Smooth muscle cell (in vitro differentiated cells): Measurements from ENCODE around the gene CDC42BPG. TPM values are rescaled to one million over a fixed set of nuclear protein-coding genes. Genes with fewer than 3 reads are reported as not detected.
A peak's percentile ranks its signal among the peaks of the same experiment; 100 is the strongest.

Experiments
- DNase-seq: peaks from one replicate; lab custom pipeline; 2025; ENCODE audit not compliant: unreplicated experiment; lab: John Stamatoyannopoulos, UW
- H2AFZ ChIP-seq: fragments of 200-600 bp; sonication (generic); 2 replicates; pipeline ENCODE4 v1.6.0; 2016; ENCODE audit warnings: antibody characterized with exemption, low read depth, mild to moderate bottlenecking
- H3F3A ChIP-seq: fragments of 200-600 bp; sonication (generic); 2 replicates; pipeline ENCODE4 v1.6.0; 2017; ENCODE audit warnings: antibody characterized with exemption, low read depth
- H3K27ac ChIP-seq: fragments of 200-600 bp; sonication (generic); 2 replicates; pipeline ENCODE4 v1.5.1; 2016; ENCODE audit warnings: low read depth, mild to moderate bottlenecking
- H3K27me3 ChIP-seq: fragments of 200-600 bp; sonication (generic); 2 replicates; pipeline ENCODE4 v1.6.1; 2016; ENCODE audit warnings: low read depth, mild to moderate bottlenecking
- H3K36me3 ChIP-seq: fragments of 200-600 bp; sonication (generic); 2 replicates; pipeline ENCODE4 v1.5.1; 2016; ENCODE audit warnings: low read depth
- H3K4me1 ChIP-seq: fragments of 200-600 bp; sonication (generic); 2 replicates; pipeline ENCODE4 v1.5.1; 2016; ENCODE audit warnings: low read depth
- H3K4me2 ChIP-seq: fragments of 200-600 bp; sonication (generic); 2 replicates; pipeline ENCODE4 v1.6.0; 2016; ENCODE audit warnings: mild to moderate bottlenecking
- H3K4me3 ChIP-seq: fragments of 200-600 bp; sonication (generic); 2 replicates; pipeline ENCODE4 v1.5.1; 2016; ENCODE audit warnings: mild to moderate bottlenecking
- H3K79me2 ChIP-seq: fragments of 200-600 bp; sonication (generic); 2 replicates; pipeline ENCODE4 v1.6.0; 2016; ENCODE audit warnings: low read depth, mild to moderate bottlenecking
- H3K9ac ChIP-seq: fragments of 200-600 bp; sonication (generic); 2 replicates; pipeline ENCODE4 v1.6.0; 2016; ENCODE audit warnings: low read depth
- H3K9me3 ChIP-seq: fragments of 200-600 bp; sonication (generic); replicated peaks from 2 replicates; pipeline ENCODE4 v1.5.1; 2016; ENCODE audit warnings: low read depth
- H4K20me1 ChIP-seq: fragments of 200-600 bp; sonication (generic); 2 replicates; pipeline ENCODE4 v1.6.0; 2016; ENCODE audit warnings: low read depth
- WGBS: methylation state at CpG from one replicate; pipeline ENCODE4 v1.1.7; 2016; ENCODE audit warnings: low lambda C conversion rate; 5-methylcytosine and 5-hydroxymethylcytosine counted together
- polyA plus RNA-seq: library from polyadenylated mRNA; unstranded; fragments of >200 nt; fragmentation: Nextera tagmentation; extraction: Ambion mirVana; gene quantifications from 2 replicates; pipeline ENCODE4 v1.2.1, GENCODE V29; 2016
- total RNA-seq: library from RNA; depleted of rRNA; stranded (reverse); fragments of >200 nt; gene quantifications from 2 replicates; pipeline ENCODE4 v1.2.3, GENCODE V29; 2014
- TF ChIP-seq, protein P1 (sequence below): fragments of 200-600 bp; sonication (generic); IDR thresholded peaks from 2 replicates; pipeline ENCODE4 v1.5.1; 2017; ENCODE audit warnings: borderline replicate concordance, mild to moderate bottlenecking, antibody characterized with exemption; ENCODE audit not compliant: insufficient read depth, poor library complexity, severe bottlenecking

The CDC42BPG gene
- total and polyA plus RNA-seq, 2 experiments from 2014 or later: 1.7 to 4.7 TPM

DNA sequence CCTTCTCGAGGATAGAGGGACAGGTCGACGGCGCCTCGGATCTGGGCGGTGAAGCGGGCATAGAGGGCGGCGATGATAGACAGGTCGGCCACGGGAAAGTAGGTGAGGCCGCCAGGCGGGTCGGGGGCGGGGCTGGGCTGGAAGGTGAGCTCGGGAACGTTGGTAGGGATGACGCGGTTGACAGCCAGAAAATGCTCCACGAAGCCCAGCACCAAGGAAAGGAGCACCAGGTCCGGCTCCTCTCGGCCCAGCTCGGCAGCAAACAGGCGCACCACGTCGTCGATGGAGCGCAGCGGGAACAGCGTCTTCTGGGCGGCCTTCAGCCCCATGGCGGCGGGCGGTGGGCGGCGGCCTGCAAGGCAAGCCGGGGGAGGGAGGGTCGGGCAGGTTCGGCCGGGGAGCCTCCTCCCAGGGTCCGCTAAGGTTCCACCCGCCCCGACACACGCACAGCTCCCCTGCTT, 34.6 kb downstream of the CDC42BPG start:
- TF ChIP-seq, protein P1, sequence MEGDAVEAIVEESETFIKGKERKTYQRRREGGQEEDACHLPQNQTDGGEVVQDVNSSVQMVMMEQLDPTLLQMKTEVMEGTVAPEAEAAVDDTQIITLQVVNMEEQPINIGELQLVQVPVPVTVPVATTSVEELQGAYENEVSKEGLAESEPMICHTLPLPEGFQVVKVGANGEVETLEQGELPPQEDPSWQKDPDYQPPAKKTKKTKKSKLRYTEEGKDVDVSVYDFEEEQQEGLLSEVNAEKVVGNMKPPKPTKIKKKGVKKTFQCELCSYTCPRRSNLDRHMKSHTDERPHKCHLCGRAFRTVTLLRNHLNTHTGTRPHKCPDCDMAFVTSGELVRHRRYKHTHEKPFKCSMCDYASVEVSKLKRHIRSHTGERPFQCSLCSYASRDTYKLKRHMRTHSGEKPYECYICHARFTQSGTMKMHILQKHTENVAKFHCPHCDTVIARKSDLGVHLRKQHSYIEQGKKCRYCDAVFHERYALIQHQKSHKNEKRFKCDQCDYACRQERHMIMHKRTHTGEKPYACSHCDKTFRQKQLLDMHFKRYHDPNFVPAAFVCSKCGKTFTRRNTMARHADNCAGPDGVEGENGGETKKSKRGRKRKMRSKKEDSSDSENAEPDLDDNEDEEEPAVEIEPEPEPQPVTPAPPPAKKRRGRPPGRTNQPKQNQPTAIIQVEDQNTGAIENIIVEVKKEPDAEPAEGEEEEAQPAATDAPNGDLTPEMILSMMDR: no peak

GRCh38 chr11:64805481-64805880, 39.0 kb downstream of the CDC42BPG start:
- DNase-seq: no peak
- Histone ChIP-seq H3F3A (peaks cover 7% of the 10 kb centered on the region), H3K79me2 (no peaks in the 10 kb centered on the region), H4K20me1 (peaks cover 3% of the 10 kb centered on the region), H3K4me2 (no peak overlapping the region), H3K27me3 (no peaks in the 10 kb centered on the region), H3K27ac (no peak overlapping the region), H3K9me3 (no peaks in the 10 kb centered on the region), H3K9ac (no peak overlapping the region), H3K4me3 (no peak overlapping the region), H3K4me1 (peaks cover 19% of the 10 kb centered on the region), H2AFZ (no peak overlapping the region), H3K36me3 (no peaks in the 10 kb centered on the region)
- TF ChIP-seq, protein P1: no peak
- 98% methylated on average over 9 of the region's 9 CpGs for WGBS

More for the DNA sequence above, 34.6 kb downstream of the CDC42BPG start:
- peaks cover 6% of the 10 kb centered on the region for H3K4me1 ChIP-seq
- H3K36me3 ChIP-seq: no peaks in the 10 kb centered on the region
- no peak overlapping the region for H3K27ac ChIP-seq
- no peak for DNase-seq
- H3K79me2 ChIP-seq: no peaks in the 10 kb centered on the region
- WGBS: 3% methylated on average over 36 of the region's 44 CpGs
- H2AFZ ChIP-seq: peak overlapping the region; percentile 86
- no peaks in the 10 kb centered on the region for H3F3A ChIP-seq
- H3K4me3 ChIP-seq: peak overlapping the region; percentile 85
- H3K27me3 ChIP-seq: no peaks in the 10 kb centered on the region
- H3K4me2 ChIP-seq: peak overlapping the region; percentile 94
- no peaks in the 10 kb centered on the region for H3K9me3 ChIP-seq
- peaks cover 3% of the 10 kb centered on the region for H4K20me1 ChIP-seq
- peak overlapping the region; percentile 31 for H3K9ac ChIP-seq

- H3K4me3 ChIP-seq: no peak overlapping the region
- peaks cover 3% of the 10 kb centered on the region for H4K20me1 ChIP-seq
- no peak overlapping the region for H3K9ac ChIP-seq
- DNase-seq: no peak
- no peaks in the 10 kb centered on the region for H3K27me3 ChIP-seq
- 94% methylated on average over 41 of the region's 41 CpGs for WGBS
- H3F3A ChIP-seq: peaks cover 7% of the 10 kb centered on the region
- H3K27ac ChIP-seq: peak overlapping the region; percentile 92
- TF ChIP-seq, protein P1: no peak
- H3K36me3 ChIP-seq: no peaks in the 10 kb centered on the region
- H3K9me3 ChIP-seq: no peaks in the 10 kb centered on the region
- H3K4me2 ChIP-seq: peak overlapping the region; percentile 98
- no peak overlapping the region for H2AFZ ChIP-seq
- H3K79me2 ChIP-seq: no peaks in the 10 kb centered on the region
- H3K4me1 ChIP-seq: peaks cover 17% of the 10 kb centered on the region
Measured at GRCh38 chr11:64804346-64805210, 39.9 kb downstream of the CDC42BPG start.
